Pulmonary artery endothelial cell (primary cell): Measurements from ENCODE around the gene CELA3B. TPM values are rescaled to one million over a fixed set of nuclear protein-coding genes. Genes with fewer than 3 reads are reported as not detected.
"Not testable (repeated sequence)": the region's sequence is repeated elsewhere in the genome, so short reads cannot be mapped to it uniquely, and the experiment has no call there.

Experiments used
- DNase-seq: peaks from one replicate; pipeline ENCODE4 v3.0.0-alpha.2; 2011; ENCODE audit warnings: low read depth, low spot score
- total RNA-seq: library from RNA; depleted of rRNA; stranded (reverse); fragments of >200 nt; gene quantifications from 2 replicates; pipeline ENCODE4 v1.2.3, GENCODE V29; 2014

The CELA3B gene
- total RNA-seq, 1 donor from 2014 or later, result 0.26 TPM

- DNase-seq, result not testable (repeated sequence)
These were observed 1.5 kb upstream of the CELA3B start for GRCh38 chr1:21975296-21975695.

GRCh38 chr1:21978209-21978608 lies 1.4 kb downstream of the CELA3B start:
- DNase-seq, result not testable (repeated sequence)

GRCh38 chr1:21980515-21981220 lies 3.8 kb downstream of the CELA3B start:
- DNase-seq, result not testable (repeated sequence)

DNA sequence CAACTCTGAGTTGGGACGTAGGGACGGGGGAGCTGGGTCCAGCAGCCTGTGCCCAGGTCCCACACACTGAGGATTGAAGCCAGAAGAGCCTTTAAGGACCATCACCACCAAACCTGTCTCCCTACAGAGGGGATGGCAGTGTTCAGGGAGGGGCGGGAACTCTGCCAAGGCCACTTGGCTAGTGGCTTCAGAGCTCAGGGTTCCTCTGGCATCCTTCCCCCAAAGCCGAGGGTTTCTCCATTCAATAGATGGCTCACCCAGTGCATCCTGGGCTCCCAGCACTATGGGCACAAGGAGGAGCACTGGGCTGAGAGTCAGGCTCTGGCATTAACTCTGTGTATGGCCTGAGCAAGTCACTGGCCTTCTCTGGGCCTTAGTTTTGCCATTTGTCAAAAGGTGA lies 4.4 kb downstream of the CELA3B start:
- not testable (repeated sequence) for DNase-seq

GRCh38 chr1:21982122-21982521 lies 5.3 kb downstream of the CELA3B start:
- DNase-seq, result not testable (repeated sequence)

DNA sequence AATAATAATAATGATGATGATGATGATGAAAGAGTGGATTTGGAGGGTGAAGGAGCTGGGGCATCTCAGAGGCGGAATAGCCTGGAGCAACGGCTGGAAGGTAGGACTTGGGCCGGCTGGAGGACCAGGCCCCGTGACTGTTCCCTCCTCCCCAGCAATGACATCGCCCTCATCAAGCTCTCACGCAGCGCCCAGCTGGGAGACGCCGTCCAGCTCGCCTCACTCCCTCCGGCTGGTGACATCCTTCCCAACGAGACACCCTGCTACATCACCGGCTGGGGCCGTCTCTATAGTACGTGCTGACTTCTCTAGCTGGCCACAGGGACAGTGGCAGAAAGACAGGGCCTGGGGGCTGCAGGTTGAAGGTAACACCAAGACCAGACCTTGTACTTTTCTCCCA lies 6.7 kb downstream of the CELA3B start:
- DNase-seq, result not testable (repeated sequence)

DNA sequence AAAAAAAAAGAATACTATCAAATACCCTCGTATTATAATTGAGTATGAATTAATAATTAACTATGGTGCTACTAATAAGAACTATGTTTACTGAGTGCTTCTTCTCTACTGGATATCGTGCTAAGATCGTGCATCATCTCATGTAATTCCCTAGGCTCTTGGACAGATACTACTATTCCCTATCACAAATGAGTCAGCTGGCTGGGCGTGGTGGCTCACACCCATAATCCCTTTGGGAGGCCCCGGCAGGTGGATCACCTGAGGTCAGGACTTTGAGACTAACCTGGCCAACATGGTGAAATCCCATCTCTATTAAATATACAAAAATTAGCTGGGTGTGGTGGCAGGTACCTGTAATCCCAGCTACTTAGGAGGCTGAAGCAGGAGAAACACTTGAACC lies 9.1 kb downstream of the CELA3B start:
- DNase-seq, result not testable (repeated sequence)

DNA sequence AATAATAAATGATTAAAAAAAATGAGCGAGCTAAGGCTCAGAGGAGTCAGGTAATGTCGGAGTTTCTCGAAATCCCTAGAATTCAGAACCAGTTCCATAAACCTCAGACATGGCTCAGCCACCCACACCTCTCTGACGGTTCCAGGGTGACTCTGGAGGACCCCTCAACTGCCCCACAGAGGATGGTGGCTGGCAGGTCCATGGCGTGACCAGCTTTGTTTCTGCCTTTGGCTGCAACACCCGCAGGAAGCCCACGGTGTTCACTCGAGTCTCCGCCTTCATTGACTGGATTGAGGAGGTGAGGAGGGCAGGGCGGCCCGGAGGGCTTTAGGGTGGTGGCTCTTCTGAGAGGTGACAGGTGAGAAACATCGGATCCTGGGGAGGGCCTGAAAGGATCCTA lies 9.6 kb downstream of the CELA3B start:
- DNase-seq, result not testable (repeated sequence)

DNA sequence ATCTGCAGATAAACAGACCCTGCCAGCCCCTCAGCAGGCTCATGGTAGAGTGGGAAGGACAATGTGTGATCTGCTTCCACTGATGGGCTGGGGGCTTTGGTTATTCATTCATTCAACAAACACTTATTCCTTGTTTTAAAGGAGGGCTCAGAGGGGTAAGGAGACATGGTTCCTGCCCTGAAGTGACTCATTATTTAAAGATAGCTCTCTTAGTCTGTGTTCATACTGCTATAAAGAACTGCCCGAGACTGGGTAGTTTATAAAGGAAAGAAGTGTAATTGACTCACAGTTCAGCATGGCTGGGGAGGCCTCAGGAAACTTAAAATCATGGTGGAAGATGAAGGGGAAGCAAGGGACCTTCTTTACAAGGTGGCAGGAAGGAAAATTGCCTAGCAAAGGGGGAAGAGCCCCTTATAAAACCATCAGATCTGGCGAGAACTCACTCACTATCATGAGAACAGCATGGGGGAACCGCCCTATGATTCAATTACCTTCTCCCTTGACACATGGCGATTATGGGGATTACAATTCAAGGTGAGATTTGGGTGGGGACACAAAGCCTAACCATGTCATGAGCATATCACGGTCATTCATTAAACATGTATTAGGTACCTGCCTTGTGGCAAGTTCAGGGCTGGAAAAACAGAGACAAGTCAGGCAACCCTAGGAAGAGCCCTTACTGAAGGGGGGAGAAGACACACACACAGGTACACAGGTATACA lies 13.0 kb downstream of the CELA3B start:
- not testable (repeated sequence) for DNase-seq

GRCh38 chr1:21992186-21992585 lies 15.4 kb downstream of the CELA3B start:
- not testable (repeated sequence) for DNase-seq

DNA sequence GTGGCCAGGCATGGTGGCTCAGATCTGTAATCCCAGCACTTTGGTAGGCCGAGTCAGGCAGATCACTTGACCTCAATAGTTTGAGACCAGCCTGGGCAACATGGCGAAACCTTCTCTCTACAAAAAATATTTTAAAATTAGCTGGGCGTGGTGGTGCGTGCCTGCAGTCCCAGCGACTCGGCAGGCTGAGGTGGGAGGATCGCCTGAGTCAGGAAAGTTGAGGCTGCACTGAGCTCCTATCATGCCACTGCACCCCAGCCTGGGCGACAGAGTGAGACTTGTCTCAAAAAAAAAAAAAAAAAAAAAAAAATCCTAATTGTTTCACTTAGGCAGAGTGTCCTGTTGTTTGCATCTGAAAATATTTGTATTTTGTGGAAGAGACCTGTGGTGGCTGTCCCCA lies 17.9 kb downstream of the CELA3B start:
- DNase-seq, result not testable (repeated sequence)

GRCh38 chr1:21996663-21996970 lies 19.8 kb downstream of the CELA3B start:
- DNase-seq, result not testable (repeated sequence)

GRCh38 chr1:21997891-21998623 lies 21.2 kb downstream of the CELA3B start:
- peak; percentile 29 for DNase-seq

GRCh38 chr1:21998624-21999294 lies 21.9 kb downstream of the CELA3B start:
- DNase-seq, result not testable (repeated sequence)

DNA sequence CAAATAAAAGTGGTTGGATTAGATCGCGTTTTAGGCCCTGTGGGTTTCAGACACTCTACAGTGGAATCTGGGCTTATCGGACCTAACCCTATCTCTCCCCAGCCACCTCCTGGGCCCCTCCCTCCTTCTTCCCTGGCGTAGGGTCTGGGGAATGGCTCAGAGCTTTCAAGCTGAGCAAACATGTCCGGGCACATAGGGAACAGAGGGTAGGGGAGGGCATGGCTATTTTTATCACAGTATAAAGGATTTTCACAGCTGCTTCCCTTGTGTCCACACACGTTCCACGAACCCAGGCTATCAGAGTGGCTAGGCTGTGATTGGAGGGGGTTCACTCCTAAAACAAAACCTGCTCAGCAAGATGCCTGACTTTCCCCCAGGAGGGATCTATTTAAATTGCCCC lies 22.8 kb downstream of the CELA3B start:
- peak; percentile 36 for DNase-seq

DNA sequence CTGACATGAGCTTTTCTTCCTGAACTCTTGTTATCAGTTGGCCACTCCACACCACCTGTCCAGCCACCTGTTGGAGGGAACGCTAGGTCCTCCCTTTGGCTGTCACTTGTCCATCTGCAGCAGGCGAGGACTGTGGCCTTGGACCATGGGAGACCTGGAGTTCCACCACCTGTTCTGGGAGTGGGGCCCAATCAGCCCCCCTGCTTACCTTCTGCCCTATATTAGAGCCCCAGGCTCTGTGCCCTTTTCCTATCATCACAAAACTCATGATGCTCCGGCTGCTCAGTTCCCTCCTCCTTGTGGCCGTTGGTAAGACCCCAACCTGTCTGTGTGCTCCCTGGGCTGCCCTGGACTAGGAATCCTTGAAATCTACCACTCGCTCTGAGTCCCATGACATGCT lies 24.6 kb downstream of the CELA3B start, which contains the start of gene CELA3A:
CELA3A (plus strand) TSS at position 249 of the 400 bp plus-strand sequence; CDS start at position 267, 18 bp downstream.
- DNase-seq, result no peak

DNA sequence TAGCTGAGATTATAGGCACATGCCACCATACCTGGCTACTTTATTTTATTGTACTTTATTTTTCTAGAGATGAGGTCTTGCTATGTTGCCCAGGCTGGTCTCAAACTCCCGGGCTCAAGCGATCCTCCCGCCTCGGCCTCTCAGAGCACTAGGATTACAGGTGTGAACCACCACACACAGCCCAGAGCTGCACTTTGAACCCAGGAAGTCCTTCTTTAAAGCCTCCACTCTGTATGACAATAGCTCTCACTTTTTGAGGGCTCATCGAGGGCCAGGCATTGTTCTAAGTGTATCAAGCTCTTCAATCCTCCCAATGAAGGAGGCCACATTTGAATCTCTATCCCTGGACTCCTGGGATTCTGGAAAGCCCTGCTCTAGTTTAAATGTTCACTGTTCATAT lies 25.6 kb downstream of the CELA3B start:
- DNase-seq, result not testable (repeated sequence)

DNA sequence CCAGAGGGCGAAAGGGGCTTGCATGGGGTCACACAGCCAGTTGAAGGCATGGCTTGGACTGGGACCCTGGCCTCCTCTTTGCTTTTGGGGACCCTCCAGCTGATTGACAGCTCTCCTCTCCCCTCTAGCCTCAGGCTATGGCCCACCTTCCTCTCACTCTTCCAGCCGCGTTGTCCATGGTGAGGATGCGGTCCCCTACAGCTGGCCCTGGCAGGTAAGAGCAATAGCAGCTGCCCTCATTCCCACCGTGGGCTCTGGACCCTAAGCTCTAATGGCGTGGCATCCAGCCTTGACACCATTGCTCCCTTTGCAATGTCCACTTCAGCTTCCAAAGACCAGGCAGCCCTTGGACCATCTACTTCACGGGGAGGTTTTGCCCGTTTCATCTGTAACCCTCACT lies 26.1 kb downstream of the CELA3B start:
- DNase-seq, result not testable (repeated sequence)

DNA sequence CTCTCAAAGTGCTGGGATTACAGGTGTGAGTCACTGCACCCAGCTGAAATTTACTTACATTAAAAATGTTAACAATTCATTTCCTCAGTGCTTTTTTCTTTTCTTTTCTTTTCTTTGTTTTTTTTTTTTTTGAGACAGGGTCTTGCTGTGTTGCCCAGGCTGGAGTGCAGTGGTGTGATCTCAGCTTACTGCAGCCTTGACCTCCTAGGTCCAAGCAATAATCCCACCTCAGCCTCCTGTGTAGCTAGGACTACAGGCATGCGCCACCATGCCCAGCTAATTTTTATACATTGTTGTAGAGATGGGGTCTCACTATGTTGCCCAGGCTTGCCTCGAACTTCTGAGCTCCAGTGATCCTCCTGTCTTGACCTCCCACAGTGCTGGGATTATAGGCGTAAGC lies 27.1 kb downstream of the CELA3B start:
- DNase-seq, result not testable (repeated sequence)

DNA sequence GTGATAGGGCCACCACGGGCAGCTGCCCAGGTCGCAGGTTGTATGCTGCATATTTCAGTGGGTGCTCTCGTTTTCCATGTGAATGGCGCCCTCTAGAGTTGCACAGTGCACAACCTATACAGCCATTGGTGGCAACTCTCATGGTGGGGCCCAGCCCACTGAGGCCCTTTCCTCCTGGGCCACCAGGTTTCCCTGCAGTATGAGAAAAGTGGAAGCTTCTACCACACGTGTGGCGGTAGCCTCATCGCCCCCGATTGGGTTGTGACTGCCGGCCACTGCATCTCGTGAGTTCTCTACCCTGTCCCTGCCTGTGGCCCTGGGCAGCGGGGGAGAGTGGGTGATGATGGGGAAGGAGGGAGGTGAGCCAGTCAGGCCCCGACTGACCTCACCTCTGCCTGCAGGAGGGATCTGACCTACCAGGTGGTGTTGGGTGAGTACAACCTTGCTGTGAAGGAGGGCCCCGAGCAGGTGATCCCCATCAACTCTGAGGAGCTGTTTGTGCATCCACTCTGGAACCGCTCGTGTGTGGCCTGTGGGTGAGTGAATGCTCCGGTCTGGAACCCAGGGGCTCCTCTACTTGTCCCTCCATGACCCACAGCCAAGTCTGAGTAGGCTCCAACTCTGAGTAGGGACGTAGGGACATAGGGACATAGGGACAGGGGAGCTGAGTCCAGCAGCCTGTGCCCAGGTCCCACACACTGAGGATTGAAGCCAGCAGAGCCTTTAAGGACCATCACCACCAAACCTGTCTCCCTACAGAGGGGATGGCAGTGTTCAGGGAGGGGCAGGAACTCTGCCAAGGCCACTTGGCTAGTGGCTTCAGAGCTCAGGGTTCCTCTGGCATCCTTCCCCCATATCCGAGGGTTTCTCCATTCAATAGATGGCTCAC lies 28.7 kb downstream of the CELA3B start:
- DNase-seq, result not testable (repeated sequence)
